Lower leg skin (tissue), 3 donors: Measurements from ENCODE around the gene PPIL6.

ENCODE experiments used
- CTCF ChIP-seq, 3 donors: fragments of 450-650 bp; IDR thresholded peaks; one replicate each; pipeline ENCODE4 v1.5.1; 2016; ENCODE audit warnings: antibody characterized with exemption in 3 of 3, mild to moderate bottlenecking in 3 of 3, moderate library complexity in 2 of 3
- POLR2A ChIP-seq, 2 donors: fragments of 450-650 bp; IDR thresholded peaks; one replicate each; pipeline ENCODE4 v1.6.1; 2016 to 2017; ENCODE audit warnings: antibody characterized with exemption in 2 of 2, mild to moderate bottlenecking in 1 of 2, moderate library complexity in 1 of 2

GRCh38 chr6:109383438-109383940 lies 56.9 kb downstream of the PPIL6 start:
- TF ChIP-seq CTCF (IDR thresholded peaks at IDR 0.05) (no peak), POLR2A (IDR thresholded peaks at IDR 0.05) (no peak)
